Neuronal stem cell (in vitro differentiated cells): Measurements from ENCODE around the gene EPHA2.

Experiments used
- DNase-seq: peaks from one replicate; pipeline ENCODE4 v3.0.0-alpha.2; 2013; ENCODE audit warnings: low spot score
- H2AFZ ChIP-seq: one replicate; pipeline ENCODE4 v1.6.1; 2013; ENCODE audit warnings: mild to moderate bottlenecking, low read length, inconsistent platforms
- H2AK5ac ChIP-seq: 2 replicates; pipeline ENCODE4 v1.6.1; 2013; ENCODE audit warnings: low read depth, mild to moderate bottlenecking, inconsistent platforms, low read length, moderate library complexity, mixed read lengths
- H2BK120ac ChIP-seq: 2 replicates; pipeline ENCODE4 v1.6.1; 2013; ENCODE audit warnings: low read depth, mild to moderate bottlenecking, inconsistent platforms, low read length, moderate library complexity, mixed read lengths
- H2BK12ac ChIP-seq: one replicate; pipeline ENCODE4 v1.6.1; 2013; ENCODE audit warnings: low read length, inconsistent platforms
- H2BK15ac ChIP-seq: 2 replicates; pipeline ENCODE4 v1.6.1; 2013; ENCODE audit warnings: mild to moderate bottlenecking, low read length, inconsistent platforms, mixed read lengths
- H2BK5ac ChIP-seq: one replicate; pipeline ENCODE4 v1.6.1; 2013; ENCODE audit warnings: inconsistent platforms, mild to moderate bottlenecking, low read length, moderate library complexity
- H3K14ac ChIP-seq: one replicate; pipeline ENCODE4 v1.6.1; 2013; ENCODE audit warnings: low read length, inconsistent platforms
- H3K18ac ChIP-seq: 2 replicates; pipeline ENCODE4 v1.6.1; 2013; ENCODE audit warnings: low read length, inconsistent platforms
- H3K23ac ChIP-seq: 2 replicates; pipeline ENCODE4 v1.6.1; 2013; ENCODE audit warnings: low read depth, mild to moderate bottlenecking, mixed read lengths, low read length, inconsistent platforms; ENCODE audit not compliant: poor library complexity
- H3K27ac ChIP-seq: replicated peaks from 3 replicates; pipeline ENCODE4 v1.5.1; 2013; ENCODE audit warnings: low read length, inconsistent platforms
- H3K27me3 ChIP-seq, 3 experiments: 2 replicates each; pipeline ENCODE4 v1.6.1; 2013; ENCODE audit warnings: low read length in 3 of 3, mild to moderate bottlenecking in 2 of 3, inconsistent platforms in 1 of 3, low read depth in 1 of 3, mixed read lengths in 1 of 3, moderate library complexity in 1 of 3; ENCODE audit not compliant: control insufficient read depth in 3 of 3, insufficient read depth in 3 of 3
- H3K36me3 ChIP-seq, 2 donors: replicated peaks in 1 of 2; 2 replicates each; pipeline ENCODE4 v1.6.1; 2013; ENCODE audit warnings: low read length in 2 of 2; ENCODE audit not compliant: control insufficient read depth in 2 of 2, insufficient read depth in 2 of 2
- H3K4ac ChIP-seq: 2 replicates; pipeline ENCODE4 v1.6.1; 2013; ENCODE audit warnings: inconsistent platforms, mild to moderate bottlenecking, low read length, moderate library complexity
- H3K4me1 ChIP-seq, 2 donors: 1 replicate in 1 of 2; 2 replicates in 1 of 2; pipeline ENCODE4 v1.6.1; 2013; ENCODE audit warnings: low read length in 2 of 2, low read depth in 1 of 2; ENCODE audit not compliant: control insufficient read depth in 2 of 2, insufficient read depth in 1 of 2
- H3K4me2 ChIP-seq: one replicate; pipeline ENCODE4 v1.6.1; 2013; ENCODE audit warnings: mild to moderate bottlenecking, low read length, inconsistent platforms; ENCODE audit not compliant: insufficient read depth, poor library complexity, severe bottlenecking
- H3K4me3 ChIP-seq, 2 donors: 2 replicates each; pipeline ENCODE4 v1.5.1; 2013; ENCODE audit warnings: low read length in 2 of 2, mild to moderate bottlenecking in 2 of 2, inconsistent platforms in 1 of 2, moderate library complexity in 1 of 2
- H3K79me1 ChIP-seq: one replicate; pipeline ENCODE4 v1.6.1; 2013; ENCODE audit warnings: low read depth, mild to moderate bottlenecking, inconsistent platforms, low read length, moderate library complexity
- H3K9ac ChIP-seq: one replicate; pipeline ENCODE4 v1.6.1; 2013; ENCODE audit warnings: mild to moderate bottlenecking, low read depth, low read length, inconsistent platforms; ENCODE audit not compliant: poor library complexity
- H3K9me3 ChIP-seq, 2 donors: replicated peaks in 1 of 2; 2 replicates each; pipeline versions ENCODE3 to v1.6.1; 2013; ENCODE audit warnings: low read length in 2 of 2, mild to moderate bottlenecking in 2 of 2, inconsistent platforms in 1 of 2, low read depth in 1 of 2, mixed read lengths in 1 of 2, moderate library complexity in 1 of 2; ENCODE audit not compliant: control insufficient read depth in 2 of 2, insufficient read depth in 1 of 2
- H4K8ac ChIP-seq: one replicate; pipeline ENCODE4 v1.6.1; 2013; ENCODE audit warnings: low read depth, mild to moderate bottlenecking, inconsistent platforms, low read length, moderate library complexity
- H4K91ac ChIP-seq: one replicate; pipeline ENCODE4 v1.6.1; 2013; ENCODE audit warnings: low read length, low read depth, mild to moderate bottlenecking, inconsistent platforms; ENCODE audit not compliant: poor library complexity
- WGBS, 2 donors: extraction: QIAGEN DNeasy Blood & Tissue Kit; methylation state at CpG; one replicate each; pipeline ENCODE4 v1.1.7; 2013; ENCODE audit warnings: missing lambda C conversion rate in 2 of 2, mixed read lengths in 1 of 2; ENCODE audit not compliant: insufficient read length in 2 of 2, insufficient replicate concordance in 1 of 2; ENCODE audit errors: extremely low coverage in 2 of 2; 5-methylcytosine and 5-hydroxymethylcytosine counted together

The EPHA2 gene

GRCh38 chr1:16146279-16147155 lies 9.4 kb downstream of the EPHA2 start:
- Histone ChIP-seq H3K14ac (no peak overlapping the region), H2AK5ac (peak overlapping the region; percentile 99), H3K36me3 (peaks cover 70 to 85% of the 10 kb centered on the region in 2 donors), H2BK5ac (peak overlapping the region; percentile 95), H3K27me3 (no peaks in the 10 kb centered on the region), H3K4ac (peak overlapping the region; percentile 53), H3K79me1 (peaks cover 41% of the 10 kb centered on the region), H2BK15ac (peak overlapping the region; percentile 99), H4K8ac (no peak overlapping the region), H2AFZ (peak overlapping the region; percentile 69), H3K4me1 (peaks cover 34 to 56% of the 10 kb centered on the region in 2 donors), H2BK12ac (no peak overlapping the region), H3K9ac (peak overlapping the region; percentile 70), H3K9me3 (no peaks in the 10 kb centered on the region), H3K27ac (peak overlapping the region; percentile 91), H4K91ac (peak overlapping the region; percentile 76), H3K4me2 (peak overlapping the region; percentile 59), H2BK120ac (peak overlapping the region; percentile 94), H3K18ac (peak overlapping the region; percentile 96), H3K4me3 (no peak overlapping the region), H3K23ac (no peak overlapping the region)
- DNase-seq = peak; percentile 90
- WGBS, 2 donors = no CpG with 5 or more reads among the region's 23 CpGs

GRCh38 chr1:16145662-16146278 lies 10.1 kb downstream of the EPHA2 start:
- H3K4me3 ChIP-seq = no peak overlapping the region

GRCh38 chr1:16145030-16145661 lies 10.7 kb downstream of the EPHA2 start:
- no CpG with 5 or more reads among the region's 19 CpGs for WGBS, 2 donors
- H4K8ac ChIP-seq = peak overlapping the region; percentile 76
- peak overlapping the region; percentile 99 for H2AK5ac ChIP-seq
- peak overlapping the region; percentile 96 for H3K4ac ChIP-seq
- peaks cover 36% of the 10 kb centered on the region for H3K79me1 ChIP-seq
- H3K27ac ChIP-seq = peak overlapping the region; percentile 91
- H3K4me3 ChIP-seq = no peak overlapping the region
- peak overlapping the region; percentile 95 for H2BK5ac ChIP-seq
- H4K91ac ChIP-seq = peak overlapping the region; percentile 76
- H3K23ac ChIP-seq = peak overlapping the region; percentile 66
- peak overlapping the region; percentile 96 for H3K18ac ChIP-seq
- H2BK12ac ChIP-seq = peak overlapping the region; percentile 86
- no peaks in the 10 kb centered on the region for H3K27me3 ChIP-seq
- peak overlapping the region; percentile 99 for H2BK15ac ChIP-seq
- peak overlapping the region; percentile 50 for H3K14ac ChIP-seq
- H2BK120ac ChIP-seq = peak overlapping the region; percentile 90
- H3K9me3 ChIP-seq = no peaks in the 10 kb centered on the region
- peak overlapping the region; percentile 70 for H3K9ac ChIP-seq
- DNase-seq = no peak
- H3K36me3 ChIP-seq = peaks cover 65 to 81% of the 10 kb centered on the region in 2 donors
- no peak overlapping the region for H2AFZ ChIP-seq
- H3K4me2 ChIP-seq = peak overlapping the region; percentile 59
- H3K4me1 ChIP-seq = peaks cover 27 to 54% of the 10 kb centered on the region in 2 donors

More at GRCh38 chr1:16145662-16146278, 10.1 kb downstream of the EPHA2 start:
- H3K9ac ChIP-seq = peak overlapping the region; percentile 70
- DNase-seq = no peak
- H4K91ac ChIP-seq = peak overlapping the region; percentile 76
- peak overlapping the region; percentile 96 for H3K4ac ChIP-seq
- H2BK15ac ChIP-seq = peak overlapping the region; percentile 99
- peak overlapping the region; percentile 99 for H2AK5ac ChIP-seq
- peak overlapping the region; percentile 91 for H3K27ac ChIP-seq
- no CpG with 5 or more reads among the region's 26 CpGs for WGBS, 2 donors
- H2BK12ac ChIP-seq = peak overlapping the region; percentile 86
- peak overlapping the region; percentile 69 for H2AFZ ChIP-seq
- H3K79me1 ChIP-seq = peaks cover 40% of the 10 kb centered on the region
- peak overlapping the region; percentile 59 for H3K4me2 ChIP-seq
- H3K14ac ChIP-seq = peak overlapping the region; percentile 50
- peaks cover 69 to 87% of the 10 kb centered on the region in 2 donors for H3K36me3 ChIP-seq
- H2BK120ac ChIP-seq = peak overlapping the region; percentile 90
- H3K18ac ChIP-seq = peak overlapping the region; percentile 96
- peak overlapping the region; percentile 66 for H3K23ac ChIP-seq
- H2BK5ac ChIP-seq = peak overlapping the region; percentile 95
- no peaks in the 10 kb centered on the region for H3K9me3 ChIP-seq
- H3K4me1 ChIP-seq = peaks cover 27 to 55% of the 10 kb centered on the region in 2 donors
- peak overlapping the region; percentile 88 for H4K8ac ChIP-seq
- H3K27me3 ChIP-seq = no peaks in the 10 kb centered on the region
